Measurements from ENCODE around the gene AGBL1.
A peak's percentile ranks its signal among the peaks of the same experiment; 100 is the strongest.

The AGBL1 gene

DNA sequence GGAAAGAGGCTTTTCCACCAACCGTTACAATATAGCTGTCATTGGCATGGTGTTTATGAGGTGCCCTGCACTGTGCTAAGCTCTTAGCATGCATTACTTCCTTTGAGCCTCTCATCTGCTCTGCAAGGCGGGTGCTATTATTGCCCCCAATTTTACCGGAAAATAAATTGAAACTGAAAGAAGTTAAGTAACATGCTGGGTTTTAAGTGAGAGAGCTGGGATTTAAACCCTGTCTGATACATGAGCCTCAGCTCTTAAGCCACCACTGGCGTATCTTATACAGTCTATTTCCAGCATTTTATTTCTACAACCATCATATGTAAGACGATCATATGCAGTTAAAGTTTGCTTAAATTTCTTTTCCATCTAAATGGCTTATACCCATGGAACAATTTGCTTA is 81.6 kb downstream of the AGBL1 start:
- Histone ChIP-seq H3K23ac (ENCODE audit: low read length in 2 of 2) (no peak overlapping the region), H2BK15ac (ENCODE audit: low read depth, poor library complexity, severe bottlenecking) (no peak overlapping the region), H3K36me3 (ENCODE audit: control insufficient read depth in 1 of 2, insufficient read depth in 2 of 2, low read depth in 1 of 2, low read length in 2 of 2) (no peaks in the 10 kb centered on the region), H2BK12ac (ENCODE audit: low read length in 2 of 2) (no peak overlapping the region), H3K4me2 (ENCODE audit: low read length, poor library complexity, severe bottlenecking) (no peak overlapping the region), H3K14ac (ENCODE audit: low read length in 2 of 2) (no peak overlapping the region), H3K4ac (ENCODE audit: low read depth in 1 of 2, low read length in 2 of 2) (no peak overlapping the region), H3K27ac (ENCODE audit: low read length, poor library complexity, severe bottlenecking) (no peak overlapping the region), H3K9ac (ENCODE audit: low read length) (no peak overlapping the region), H3K79me1 (replicated peaks; ENCODE audit: low read length, poor library complexity, severe bottlenecking) (no peaks in the 10 kb centered on the region), H4K8ac (ENCODE audit: low read length) (no peak overlapping the region), H2BK5ac (ENCODE audit: low read depth, low read length, poor library complexity, severe bottlenecking) (no peak overlapping the region), H3K27me3 (ENCODE audit: control insufficient read depth in 1 of 2, insufficient read depth in 1 of 2, low read length in 2 of 2) (peaks cover 0 to 5% of the 10 kb centered on the region in 2 experiments), H2AK5ac (ENCODE audit: low read length, severe bottlenecking) (no peak overlapping the region), H3K4me1 (ENCODE audit: control insufficient read depth, insufficient read depth, low read depth, low read length) (no peaks in the 10 kb centered on the region), H3K9me3 (ENCODE audit: control insufficient read depth, low read length) (no peaks in the 10 kb centered on the region), H2AFZ (ENCODE audit: low read depth, low read length) (no peak overlapping the region), H3K18ac (ENCODE audit: low read depth in 1 of 2, low read length in 2 of 2) (no peak overlapping the region), H2BK120ac (ENCODE audit: low read depth, low read length) (no peak overlapping the region), H4K91ac (ENCODE audit: low read length) (no peak overlapping the region), H3K4me3 (ENCODE audit: insufficient read depth in 1 of 2, low read depth in 1 of 2, low read length in 2 of 2) (no peak overlapping the region)
- 98% methylated on average over 4 of the region's 5 CpGs for WGBS
- DNase-seq = no peak

DNA sequence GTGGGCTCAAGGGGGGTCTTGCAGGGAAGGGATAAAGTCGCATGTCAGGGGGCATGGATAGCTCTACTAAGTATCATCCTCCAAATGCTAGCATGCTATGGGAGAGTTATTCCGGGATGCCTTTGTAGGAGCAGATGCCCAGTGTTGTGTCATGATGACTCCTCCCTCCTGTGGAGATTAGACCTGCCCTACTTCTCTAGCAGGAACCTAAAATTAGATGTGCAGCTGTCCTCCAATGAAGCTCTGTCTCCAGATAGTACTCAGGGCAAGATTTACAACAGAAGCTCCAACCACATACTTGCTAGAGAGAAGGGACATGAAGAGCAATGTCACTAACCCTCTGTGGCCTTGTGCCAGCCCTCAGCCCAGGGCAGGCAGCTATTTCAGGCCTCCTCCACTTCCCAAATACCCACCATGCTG is 82.5 kb downstream of the AGBL1 start:
- no peak overlapping the region for H2BK120ac ChIP-seq (ENCODE audit: low read depth, low read length)
- no peak overlapping the region for H2BK15ac ChIP-seq (ENCODE audit: low read depth, poor library complexity, severe bottlenecking)
- H3K9me3 ChIP-seq (ENCODE audit: control insufficient read depth, low read length) = no peaks in the 10 kb centered on the region
- H2BK5ac ChIP-seq (ENCODE audit: low read depth, low read length, poor library complexity, severe bottlenecking) = no peak overlapping the region
- H3K27ac ChIP-seq (ENCODE audit: low read length, poor library complexity, severe bottlenecking) = no peak overlapping the region
- H3K4me2 ChIP-seq (ENCODE audit: low read length, poor library complexity, severe bottlenecking) = no peak overlapping the region
- no peak overlapping the region for H2AFZ ChIP-seq (ENCODE audit: low read depth, low read length)
- no peak overlapping the region for H2BK12ac ChIP-seq (ENCODE audit: low read length in 2 of 2)
- H3K4me3 ChIP-seq (ENCODE audit: insufficient read depth in 1 of 2, low read depth in 1 of 2, low read length in 2 of 2) = no peak overlapping the region
- no peak overlapping the region for H3K4ac ChIP-seq (ENCODE audit: low read depth in 1 of 2, low read length in 2 of 2)
- no peak overlapping the region for H3K18ac ChIP-seq (ENCODE audit: low read depth in 1 of 2, low read length in 2 of 2)
- WGBS = 72% methylated on average over 1 of the region's 2 CpGs
- peaks cover 0 to 2% of the 10 kb centered on the region in 2 experiments for H3K27me3 ChIP-seq (ENCODE audit: control insufficient read depth in 1 of 2, insufficient read depth in 1 of 2, low read length in 2 of 2)
- H4K91ac ChIP-seq (ENCODE audit: low read length) = no peak overlapping the region
- H3K79me1 ChIP-seq (replicated peaks; ENCODE audit: low read length, poor library complexity, severe bottlenecking) = no peaks in the 10 kb centered on the region
- no peak overlapping the region for H3K23ac ChIP-seq (ENCODE audit: low read length in 2 of 2)
- DNase-seq = no peak
- H3K9ac ChIP-seq (ENCODE audit: low read length) = no peak overlapping the region
- H2AK5ac ChIP-seq (ENCODE audit: low read length, severe bottlenecking) = no peak overlapping the region
- H4K8ac ChIP-seq (ENCODE audit: low read length) = no peak overlapping the region
- no peaks in the 10 kb centered on the region for H3K36me3 ChIP-seq (ENCODE audit: control insufficient read depth in 1 of 2, insufficient read depth in 2 of 2, low read depth in 1 of 2, low read length in 2 of 2)
- no peak overlapping the region for H3K14ac ChIP-seq (ENCODE audit: low read length in 2 of 2)
- H3K4me1 ChIP-seq (ENCODE audit: control insufficient read depth, insufficient read depth, low read depth, low read length) = no peaks in the 10 kb centered on the region

DNA sequence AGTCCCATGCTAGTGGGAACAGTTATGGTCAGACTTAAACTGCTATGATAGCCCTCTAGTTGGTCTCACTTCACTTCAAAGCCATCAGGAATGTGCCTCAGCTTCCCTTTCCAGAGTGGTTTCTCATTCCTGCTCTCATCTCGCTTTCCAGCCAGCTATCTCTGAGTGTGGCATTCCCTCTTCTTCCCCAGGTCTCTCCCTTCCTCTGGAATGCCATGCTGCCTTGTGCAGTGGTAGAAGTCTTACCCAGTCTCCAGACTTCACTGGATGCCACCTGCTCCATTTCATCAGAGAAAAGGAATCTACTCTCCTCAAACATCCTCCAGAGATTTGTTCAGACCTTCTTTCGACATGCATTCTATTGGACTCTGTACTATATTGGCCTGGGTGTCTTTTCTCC is 83.0 kb downstream of the AGBL1 start:
- no peaks in the 10 kb centered on the region for H3K9me3 ChIP-seq (ENCODE audit: control insufficient read depth, low read length)
- no peak overlapping the region for H2BK15ac ChIP-seq (ENCODE audit: low read depth, poor library complexity, severe bottlenecking)
- H3K4me3 ChIP-seq (ENCODE audit: insufficient read depth in 1 of 2, low read depth in 1 of 2, low read length in 2 of 2) = no peak overlapping the region
- H3K4me1 ChIP-seq (ENCODE audit: control insufficient read depth, insufficient read depth, low read depth, low read length) = no peaks in the 10 kb centered on the region
- no peak overlapping the region for H3K4ac ChIP-seq (ENCODE audit: low read depth in 1 of 2, low read length in 2 of 2)
- H4K8ac ChIP-seq (ENCODE audit: low read length) = no peak overlapping the region
- DNase-seq = no peak
- H3K36me3 ChIP-seq (ENCODE audit: control insufficient read depth in 1 of 2, insufficient read depth in 2 of 2, low read depth in 1 of 2, low read length in 2 of 2) = no peaks in the 10 kb centered on the region
- H4K91ac ChIP-seq (ENCODE audit: low read length) = no peak overlapping the region
- H3K27ac ChIP-seq (ENCODE audit: low read length, poor library complexity, severe bottlenecking) = no peak overlapping the region
- no peak overlapping the region for H2BK12ac ChIP-seq (ENCODE audit: low read length in 2 of 2)
- 87% methylated on average over 1 of the region's 2 CpGs for WGBS
- H2AK5ac ChIP-seq (ENCODE audit: low read length, severe bottlenecking) = no peak overlapping the region
- no peak overlapping the region for H2BK120ac ChIP-seq (ENCODE audit: low read depth, low read length)
- H3K27me3 ChIP-seq (ENCODE audit: control insufficient read depth in 1 of 2, insufficient read depth in 1 of 2, low read length in 2 of 2) = no peaks in the 10 kb centered on the region
- no peaks in the 10 kb centered on the region for H3K79me1 ChIP-seq (replicated peaks; ENCODE audit: low read length, poor library complexity, severe bottlenecking)
- no peak overlapping the region for H3K18ac ChIP-seq (ENCODE audit: low read depth in 1 of 2, low read length in 2 of 2)
- no peak overlapping the region for H3K14ac ChIP-seq (ENCODE audit: low read length in 2 of 2)
- no peak overlapping the region for H2AFZ ChIP-seq (ENCODE audit: low read depth, low read length)
- no peak overlapping the region for H3K9ac ChIP-seq (ENCODE audit: low read length)
- H3K4me2 ChIP-seq (ENCODE audit: low read length, poor library complexity, severe bottlenecking) = no peak overlapping the region
- H3K23ac ChIP-seq (ENCODE audit: low read length in 2 of 2) = no peak overlapping the region
- no peak overlapping the region for H2BK5ac ChIP-seq (ENCODE audit: low read depth, low read length, poor library complexity, severe bottlenecking)

DNA sequence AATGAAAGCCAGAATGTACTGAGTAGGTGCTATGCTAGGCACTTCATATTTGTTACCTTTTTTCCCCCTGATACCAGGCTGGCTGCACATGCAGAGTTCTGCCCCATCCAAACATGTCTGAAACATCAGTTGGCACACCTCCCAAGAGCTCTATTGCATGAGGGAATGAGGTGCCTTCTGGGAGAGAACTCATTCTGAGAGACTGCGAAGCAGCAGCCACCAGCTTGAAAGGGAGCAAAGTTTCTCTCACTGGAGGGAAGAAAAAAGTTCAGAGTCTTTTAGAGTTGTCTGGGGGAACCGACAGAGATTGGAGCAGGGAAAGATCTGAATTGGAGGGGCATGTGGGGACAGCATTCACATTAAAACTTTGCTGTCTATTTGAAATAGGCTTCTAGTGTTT is 84.1 kb downstream of the AGBL1 start:
- H3K4ac ChIP-seq (ENCODE audit: low read depth in 1 of 2, low read length in 2 of 2) = no peak overlapping the region
- no peak overlapping the region for H3K4me2 ChIP-seq (ENCODE audit: low read length, poor library complexity, severe bottlenecking)
- H3K4me3 ChIP-seq (ENCODE audit: insufficient read depth in 1 of 2, low read depth in 1 of 2, low read length in 2 of 2) = no peak overlapping the region
- no peaks in the 10 kb centered on the region for H3K4me1 ChIP-seq (ENCODE audit: control insufficient read depth, insufficient read depth, low read depth, low read length)
- H2BK15ac ChIP-seq (ENCODE audit: low read depth, poor library complexity, severe bottlenecking) = no peak overlapping the region
- H3K27ac ChIP-seq (ENCODE audit: low read length, poor library complexity, severe bottlenecking) = no peak overlapping the region
- peak overlapping the region; percentile 71 for H3K9ac ChIP-seq (ENCODE audit: low read length)
- no peak overlapping the region for H3K14ac ChIP-seq (ENCODE audit: low read length in 2 of 2)
- DNase-seq = peak; percentile 18
- no peaks in the 10 kb centered on the region for H3K36me3 ChIP-seq (ENCODE audit: control insufficient read depth in 1 of 2, insufficient read depth in 2 of 2, low read depth in 1 of 2, low read length in 2 of 2)
- H3K79me1 ChIP-seq (replicated peaks; ENCODE audit: low read length, poor library complexity, severe bottlenecking) = no peaks in the 10 kb centered on the region
- no peak overlapping the region for H2AFZ ChIP-seq (ENCODE audit: low read depth, low read length)
- H2BK12ac ChIP-seq (ENCODE audit: low read length in 2 of 2) = no peak overlapping the region
- no peak overlapping the region for H2BK120ac ChIP-seq (ENCODE audit: low read depth, low read length)
- H3K9me3 ChIP-seq (ENCODE audit: control insufficient read depth, low read length) = no peaks in the 10 kb centered on the region
- H3K23ac ChIP-seq (ENCODE audit: low read length in 2 of 2) = no peak overlapping the region
- 27% methylated on average over 2 of the region's 2 CpGs for WGBS
- H4K91ac ChIP-seq (ENCODE audit: low read length) = no peak overlapping the region
- no peak overlapping the region for H4K8ac ChIP-seq (ENCODE audit: low read length)
- H3K18ac ChIP-seq (ENCODE audit: low read depth in 1 of 2, low read length in 2 of 2) = no peak overlapping the region
- no peaks in the 10 kb centered on the region for H3K27me3 ChIP-seq (ENCODE audit: control insufficient read depth in 1 of 2, insufficient read depth in 1 of 2, low read length in 2 of 2)
- no peak overlapping the region for H2AK5ac ChIP-seq (ENCODE audit: low read length, severe bottlenecking)
- no peak overlapping the region for H2BK5ac ChIP-seq (ENCODE audit: low read depth, low read length, poor library complexity, severe bottlenecking)

All from mesenchymal stem cell (in vitro differentiated cells and primary cell).